ENCODE data around the gene SPATA25.

- TF ChIP-seq POLR2A (IDR thresholded peaks at IDR 0.05; ENCODE audit: low read depth, low read length) (no peak), SPI1 (IDR thresholded peaks at IDR 0.05; ENCODE audit: low read depth, low read length) (no peak), POLR2AphosphoS5 (IDR thresholded peaks at IDR 0.05; ENCODE audit: low read depth, low read length) (no peak), TAF1 (IDR thresholded peaks at IDR 0.05; ENCODE audit: low read depth, low read length) (no peak)
These were observed 18.2 kb upstream of the SPATA25 start for GRCh38 chr20:45905505-45906079.

Data from GM12891 (cell line).